H9 (cell line): ENCODE results near the gene MCU. TPM values are rescaled to one million over a fixed set of nuclear protein-coding genes. Genes with fewer than 3 reads are reported as not detected.
A peak's percentile ranks its signal among the peaks of the same experiment; 100 is the strongest.

Experiments used
- DNase-seq: peaks from one replicate; pipeline ENCODE4 v3.0.0-alpha.2; 2017
- H2AFZ ChIP-seq: one replicate; pipeline ENCODE4 v1.6.1; 2013; ENCODE audit warnings: mild to moderate bottlenecking, low read length, control low read depth, moderate library complexity
- H2AK5ac ChIP-seq: 2 replicates; pipeline ENCODE4 v1.6.1; 2013; ENCODE audit warnings: low read length, control low read depth, mixed read lengths; ENCODE audit not compliant: insufficient read length
- H2BK120ac ChIP-seq: one replicate; pipeline ENCODE4 v1.6.1; 2013; ENCODE audit warnings: low read depth, mild to moderate bottlenecking, low read length, control low read depth, inconsistent platforms; ENCODE audit not compliant: poor library complexity, severe bottlenecking
- H2BK12ac ChIP-seq: 2 replicates; pipeline ENCODE4 v1.6.1; 2013; ENCODE audit warnings: low read length, control low read depth, mixed read lengths, low read depth; ENCODE audit not compliant: insufficient read length
- H2BK15ac ChIP-seq: 2 replicates; pipeline ENCODE4 v1.6.1; 2013; ENCODE audit warnings: low read depth, low read length, control low read depth
- H2BK20ac ChIP-seq: one replicate; pipeline ENCODE4 v1.6.1; 2013; ENCODE audit warnings: low read depth, mild to moderate bottlenecking, low read length, control low read depth, inconsistent platforms; ENCODE audit not compliant: poor library complexity, severe bottlenecking
- H2BK5ac ChIP-seq: 2 replicates; pipeline ENCODE4 v1.6.1; 2013; ENCODE audit warnings: low read length, control low read depth, mixed read lengths; ENCODE audit not compliant: insufficient read length
- H3K14ac ChIP-seq: 2 replicates; pipeline ENCODE4 v1.6.1; 2013; ENCODE audit warnings: low read length, control low read depth; ENCODE audit not compliant: insufficient read depth
- H3K18ac ChIP-seq: 2 replicates; pipeline ENCODE4 v1.6.1; 2013; ENCODE audit warnings: low read depth, mild to moderate bottlenecking, mixed read lengths, low read length, control low read depth; ENCODE audit not compliant: insufficient read length
- H3K23ac ChIP-seq: 2 replicates; pipeline ENCODE4 v1.6.1; 2013; ENCODE audit warnings: low read length, control low read depth, mixed read lengths, low read depth; ENCODE audit not compliant: insufficient read length
- H3K23me2 ChIP-seq: 2 replicates; pipeline ENCODE4 v1.6.1; 2013; ENCODE audit warnings: low read depth, mild to moderate bottlenecking, mixed read lengths, low read length, control low read depth; ENCODE audit not compliant: insufficient read length, poor library complexity, severe bottlenecking
- H3K27ac ChIP-seq: 2 replicates; pipeline ENCODE4 v1.5.1; 2013; ENCODE audit warnings: low read length, control low read depth, mixed read lengths, low read depth; ENCODE audit not compliant: insufficient read length
- H3K27me3 ChIP-seq: 2 replicates; pipeline ENCODE4 v1.6.1; 2013; ENCODE audit warnings: low read length, control low read depth, inconsistent platforms; ENCODE audit not compliant: insufficient read depth
- H3K4ac ChIP-seq: 2 replicates; pipeline ENCODE4 v1.6.1; 2013; ENCODE audit warnings: low read depth, mild to moderate bottlenecking, control low read depth, inconsistent platforms, low read length, moderate library complexity
- H3K4me1 ChIP-seq: 2 replicates; pipeline ENCODE4 v1.6.1; 2013; ENCODE audit warnings: low read length, control low read depth, inconsistent platforms; ENCODE audit not compliant: insufficient read depth
- H3K4me2 ChIP-seq: 2 replicates; pipeline ENCODE4 v1.6.1; 2013; ENCODE audit warnings: low read length, control low read depth, mixed read lengths; ENCODE audit not compliant: insufficient read length, insufficient read depth
- H3K56ac ChIP-seq: 2 replicates; pipeline ENCODE4 v1.6.1; 2013; ENCODE audit warnings: low read depth, mild to moderate bottlenecking, mixed read lengths, low read length, control low read depth; ENCODE audit not compliant: insufficient read length
- H3K79me1 ChIP-seq: 2 replicates; pipeline ENCODE4 v1.6.1; 2013; ENCODE audit warnings: low read depth, mild to moderate bottlenecking, moderate library complexity, low read length, control low read depth, inconsistent platforms; ENCODE audit not compliant: insufficient read depth, poor library complexity, severe bottlenecking
- H3K79me2 ChIP-seq: 2 replicates; pipeline ENCODE4 v1.6.1; 2013; ENCODE audit warnings: low read length, control low read depth, inconsistent platforms; ENCODE audit not compliant: insufficient read depth
- H3K9ac ChIP-seq: 2 replicates; pipeline ENCODE4 v1.6.1; 2013; ENCODE audit warnings: low read length, control low read depth, mixed read lengths; ENCODE audit not compliant: insufficient read length; ENCODE audit errors: extremely low read depth
- H3K9me3 ChIP-seq: one replicate; pipeline ENCODE4 v1.6.1; 2013; ENCODE audit warnings: low read depth, low read length, inconsistent platforms; ENCODE audit not compliant: control insufficient read depth
- H3T11ph ChIP-seq: one replicate; pipeline ENCODE4 v1.6.1; 2013; ENCODE audit warnings: mild to moderate bottlenecking, low read length, control low read depth, inconsistent platforms
- H4K20me1 ChIP-seq: one replicate; pipeline ENCODE4 v1.6.1; 2013; ENCODE audit not compliant: control insufficient read depth, insufficient read length, insufficient read depth
- H4K5ac ChIP-seq: 2 replicates; pipeline ENCODE4 v1.6.1; 2013; ENCODE audit warnings: low read depth, mild to moderate bottlenecking, mixed read lengths, low read length, control low read depth; ENCODE audit not compliant: insufficient read length
- H4K8ac ChIP-seq: replicated peaks from 2 replicates; pipeline ENCODE4 v1.6.1; 2013; ENCODE audit warnings: low read length, control low read depth, mixed read lengths, low read depth; ENCODE audit not compliant: insufficient read length
- H4K91ac ChIP-seq: 2 replicates; pipeline ENCODE4 v1.6.1; 2013; ENCODE audit warnings: low read depth, mild to moderate bottlenecking, moderate library complexity, mixed read lengths, low read length, control low read depth; ENCODE audit not compliant: insufficient read length
- H3K27ac Mint-ChIP-seq, 3 experiments: 2 replicates in 2 of 3; 3 replicates in 1 of 3; pipeline ENCODE4 v1.8.0; 2020 to 2021; ENCODE audit warnings: mixed read lengths in 3 of 3, mild to moderate bottlenecking in 1 of 3, moderate library complexity in 1 of 3
- H3K27me3 Mint-ChIP-seq: 2 replicates; pipeline ENCODE4 v1.8.0; 2021; ENCODE audit warnings: low read depth, mild to moderate bottlenecking, moderate library complexity, mixed read lengths
- H3K36me3 Mint-ChIP-seq, 3 experiments: 2 replicates in 2 of 3; 3 replicates in 1 of 3; pipeline ENCODE4 v1.8.0; 2020 to 2021; ENCODE audit warnings: low read depth in 3 of 3, mixed read lengths in 3 of 3; ENCODE audit not compliant: insufficient read depth in 1 of 3
- H3K4me1 Mint-ChIP-seq, 2 experiments: 2 replicates each; pipeline ENCODE4 v1.8.0; 2020; ENCODE audit warnings: mixed read lengths in 2 of 2
- H3K4me3 Mint-ChIP-seq, 2 experiments: 2 replicates in 1 of 2; 3 replicates in 1 of 2; pipeline ENCODE4 v1.8.0; 2020 to 2021; ENCODE audit warnings: mild to moderate bottlenecking in 2 of 2, mixed read lengths in 2 of 2, moderate library complexity in 1 of 2
- H3K9me3 Mint-ChIP-seq, 2 experiments: 2 replicates in 1 of 2; 3 replicates in 1 of 2; pipeline ENCODE4 v1.8.0; 2020; ENCODE audit warnings: mild to moderate bottlenecking in 2 of 2, mixed read lengths in 2 of 2, moderate library complexity in 1 of 2
- WGBS: extraction: QIAGEN DNeasy Blood & Tissue Kit; methylation state at CpG from one replicate; pipeline ENCODE4 v1.1.7; 2013; ENCODE audit warnings: missing lambda C conversion rate, low lambda C conversion rate, mixed read lengths; ENCODE audit not compliant: insufficient read length; ENCODE audit errors: extremely low coverage; 5-methylcytosine and 5-hydroxymethylcytosine counted together
- total RNA-seq: library from RNA; stranded (reverse); gene quantifications from 2 replicates; pipeline ENCODE4 v1.2.1, GENCODE V29; 2021
- TF ChIP-seq, protein P1 (sequence below): fragments of 200-600 bp; sonication (generic); conservative IDR thresholded peaks from 3 replicates; pipeline ENCODE4 v1.8.0; 2021; ENCODE audit warnings: antibody characterized with exemption, mild to moderate bottlenecking

Gene MCU
- total RNA-seq, 1 experiment from 2014 or later = 36.6 TPM

DNA sequence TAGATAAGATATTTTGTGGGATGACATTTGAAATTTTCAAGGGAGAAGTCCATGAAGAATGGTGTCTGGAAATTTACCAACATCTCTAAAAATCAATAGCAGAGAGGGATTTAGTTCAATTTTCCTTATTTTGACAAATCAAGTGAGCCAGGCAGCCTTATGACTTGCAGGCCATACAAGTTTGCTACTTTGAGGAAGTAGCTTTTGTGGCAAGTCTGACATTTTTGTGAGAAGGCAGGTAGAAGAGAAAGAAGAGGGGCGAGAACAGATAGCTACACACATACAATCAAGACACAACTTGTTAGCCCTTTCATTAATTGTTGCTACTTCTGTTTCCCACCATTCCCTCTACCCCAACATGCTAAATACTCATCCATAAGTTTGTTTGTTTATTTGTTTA lies 127.1 kb downstream of the MCU start:
- no peaks in the 10 kb centered on the region for H3K4me1 ChIP-seq
- peaks cover 3 to 23% (median 10%) of the 10 kb centered on the region in 3 experiments; a peak in 5 of 7 replicates for H3K36me3 Mint-ChIP-seq
- no CpG with 5 or more reads among the region's 1 CpG for WGBS
- H4K8ac ChIP-seq = no peak overlapping the region
- peaks cover 7 to 8% of the 10 kb centered on the region in 2 experiments; a peak in 4 of 5 replicates for H3K9me3 Mint-ChIP-seq
- no peak overlapping the region for H3K14ac ChIP-seq
- H3K9ac ChIP-seq = no peak overlapping the region
- H3K18ac ChIP-seq = no peak overlapping the region
- H3K27ac ChIP-seq = no peak overlapping the region
- no peak overlapping the region for H4K91ac ChIP-seq
- H3K4me3 Mint-ChIP-seq = no peak overlapping the region
- H2BK20ac ChIP-seq = no peak overlapping the region
- H3K4me1 Mint-ChIP-seq = no peaks in the 10 kb centered on the region; a peak in 1 of 4 replicates
- TF ChIP-seq, protein P1, sequence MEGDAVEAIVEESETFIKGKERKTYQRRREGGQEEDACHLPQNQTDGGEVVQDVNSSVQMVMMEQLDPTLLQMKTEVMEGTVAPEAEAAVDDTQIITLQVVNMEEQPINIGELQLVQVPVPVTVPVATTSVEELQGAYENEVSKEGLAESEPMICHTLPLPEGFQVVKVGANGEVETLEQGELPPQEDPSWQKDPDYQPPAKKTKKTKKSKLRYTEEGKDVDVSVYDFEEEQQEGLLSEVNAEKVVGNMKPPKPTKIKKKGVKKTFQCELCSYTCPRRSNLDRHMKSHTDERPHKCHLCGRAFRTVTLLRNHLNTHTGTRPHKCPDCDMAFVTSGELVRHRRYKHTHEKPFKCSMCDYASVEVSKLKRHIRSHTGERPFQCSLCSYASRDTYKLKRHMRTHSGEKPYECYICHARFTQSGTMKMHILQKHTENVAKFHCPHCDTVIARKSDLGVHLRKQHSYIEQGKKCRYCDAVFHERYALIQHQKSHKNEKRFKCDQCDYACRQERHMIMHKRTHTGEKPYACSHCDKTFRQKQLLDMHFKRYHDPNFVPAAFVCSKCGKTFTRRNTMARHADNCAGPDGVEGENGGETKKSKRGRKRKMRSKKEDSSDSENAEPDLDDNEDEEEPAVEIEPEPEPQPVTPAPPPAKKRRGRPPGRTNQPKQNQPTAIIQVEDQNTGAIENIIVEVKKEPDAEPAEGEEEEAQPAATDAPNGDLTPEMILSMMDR = no peak
- no peaks in the 10 kb centered on the region for H3K23me2 ChIP-seq
- H2BK5ac ChIP-seq = no peak overlapping the region
- H3K27ac Mint-ChIP-seq = peak overlapping the region in 1 of 3 experiments; percentile 58; a peak in 4 of 7 replicates
- H2AK5ac ChIP-seq = no peak overlapping the region
- no peaks in the 10 kb centered on the region for H3K9me3 ChIP-seq
- no peak overlapping the region for H3T11ph ChIP-seq
- no peaks in the 10 kb centered on the region for H3K27me3 ChIP-seq
- H3K79me1 ChIP-seq = no peaks in the 10 kb centered on the region
- H2BK15ac ChIP-seq = no peak overlapping the region
- no peak overlapping the region for H3K23ac ChIP-seq
- H3K56ac ChIP-seq = no peak overlapping the region
- no peaks in the 10 kb centered on the region for H4K20me1 ChIP-seq
- 0 out of 2 replicates have a peak, but pooled peaks cover 4% of the 10 kb centered on the region for H3K79me2 ChIP-seq
- H3K4ac ChIP-seq = no peak overlapping the region
- no peak overlapping the region for H2BK12ac ChIP-seq
- no peak overlapping the region for H3K4me2 ChIP-seq
- no peak overlapping the region for H2AFZ ChIP-seq
- no peak overlapping the region for H2BK120ac ChIP-seq
- no peak for DNase-seq
- no peak overlapping the region for H4K5ac ChIP-seq
- H3K27me3 Mint-ChIP-seq = no peaks in the 10 kb centered on the region
